ENCODE measurements around the gene PSORS1C2.

- TF ChIP-seq CTCF (IDR thresholded peaks at IDR 0.05): no peak
- no peak for TF ChIP-seq POLR2A (IDR thresholded peaks at IDR 0.05)
Observed at GRCh38 chr6:31144970-31145340, 6.1 kb upstream of the PSORS1C2 start.
